Tongue (tissue), 2 donors: Measurements from ENCODE around the gene KRT7. TPM values are rescaled to one million over a fixed set of nuclear protein-coding genes. Genes with fewer than 3 reads are reported as not detected.

Experiments
- DNase-seq: peaks from one replicate; pipeline ENCODE4 v3.0.0-alpha.2; 2015
- total RNA-seq: library from RNA; depleted of rRNA; stranded (reverse); fragments of >200 nt; gene quantifications from one replicate; pipeline ENCODE4 v1.2.3, GENCODE V29; 2014

Gene KRT7
- 27.1 TPM for total RNA-seq

GRCh38 chr12:52232674-52233461 is at the start of gene KRT7:
Gene KRT7, plus strand, starts transcription at chr12:52233243. Its CDS starts 54 bp downstream, at chr12:52233297.
- DNase-seq, result no peak

- no peak for DNase-seq
Observed at GRCh38 chr12:52183544-52183910, 49.5 kb upstream of the KRT7 start.

GRCh38 chr12:52183971-52184370 is 49.1 kb upstream of the KRT7 start:
- DNase-seq, result no peak

GRCh38 chr12:52184813-52185212 is 48.2 kb upstream of the KRT7 start:
- DNase-seq, result no peak

GRCh38 chr12:52185400-52185967 is 47.6 kb upstream of the KRT7 start:
- DNase-seq, result no peak

- no peak for DNase-seq
Observed at GRCh38 chr12:52186118-52186840, 46.8 kb upstream of the KRT7 start.

GRCh38 chr12:52187206-52187605 is 45.8 kb upstream of the KRT7 start:
- DNase-seq, result no peak

- no peak for DNase-seq
Observed at GRCh38 chr12:52187640-52188039, 45.4 kb upstream of the KRT7 start.

GRCh38 chr12:52188658-52189057 is 44.4 kb upstream of the KRT7 start:
- no peak for DNase-seq

- no peak for DNase-seq
Observed at GRCh38 chr12:52189376-52190174, 43.5 kb upstream of the KRT7 start.

GRCh38 chr12:52190860-52191729 is 41.9 kb upstream of the KRT7 start:
- no peak for DNase-seq

- peak; percentile 97 for DNase-seq
Observed at GRCh38 chr12:52191841-52192791, 40.9 kb upstream of the KRT7 start, which contains the start of gene KRT80. Gene KRT80, minus strand, starts transcription at chr12:52192014. Its CDS starts 112 bp downstream, at chr12:52191902.

- DNase-seq, result peak; percentile 58
Observed at GRCh38 chr12:52193532-52193931, 39.5 kb upstream of the KRT7 start.

GRCh38 chr12:52193991-52194390 is 39.1 kb upstream of the KRT7 start:
- DNase-seq, result peak; percentile 77

GRCh38 chr12:52195065-52195730 is 37.8 kb upstream of the KRT7 start:
- DNase-seq, result peak; percentile 50

- no peak for DNase-seq
Observed at GRCh38 chr12:52197371-52198231, 35.4 kb upstream of the KRT7 start.

GRCh38 chr12:52198454-52199215 is 34.4 kb upstream of the KRT7 start:
- DNase-seq, result no peak
